ENCODE measurements around the gene CYB561A3.

GRCh38 chr11:61349189-61349751 is 12.4 kb downstream of the CYB561A3 start:
- TF ChIP-seq CTCF (IDR thresholded peaks at IDR 0.05), result no peak
- TF ChIP-seq POLR2A (IDR thresholded peaks at IDR 0.05), result no peak
- no peak for TF ChIP-seq POLR2AphosphoS5 (IDR thresholded peaks at IDR 0.05)
- no peak for TF ChIP-seq EP300 (IDR thresholded peaks at IDR 0.05; ENCODE audit: low read depth)
